Measurements from ENCODE around the gene SLC27A5. TPM values are rescaled to one million over a fixed set of nuclear protein-coding genes. Genes with fewer than 3 reads are reported as not detected.

Gene SLC27A5
- 10 to 100 TPM; 16.8 to 17.1 TPM for total RNA-seq

- CTCF ChIA-PET, result no interaction called here
Observed at GRCh38 chr19:58511353-58512208, at the start of gene SLC27A5. Gene SLC27A5 (minus strand): TSS chr19:58511992. CDS start chr19:58511955, 37 bp downstream.

GRCh38 chr19:58560921-58561320 lies 49.1 kb upstream of the SLC27A5 start:
- no peak overlapping the region for H3K4me3 Mint-ChIP-seq
- H3K4me1 Mint-ChIP-seq, result peaks cover 75% of the 10 kb centered on the region
- peaks cover 25% of the 10 kb centered on the region for H3K36me3 Mint-ChIP-seq (ENCODE audit: low read depth)

More at GRCh38 chr19:58511353-58512208, at the start of gene SLC27A5:
- Mint-ChIP-seq H3K4me3 (no peak within 1 kb of the TSS), H3K4me1 (peaks cover 29% of the 10 kb centered on the region), H3K27me3 (no peaks in the 10 kb centered on the region), H3K9me3 (peaks cover 10% of the 10 kb centered on the region), H3K36me3 (ENCODE audit: low read depth) (peaks cover 20% of the 10 kb centered on the region), H3K27ac (no peak within 1 kb of the TSS)
- POLR2A ChIA-PET, result interaction anchor here (0.5 to 1.5 kb wide), 4 partner anchors 8 to 283 kb away, joined by 3 to 4 read pairs (median 3); partner anchors contain the start of genes TRIM28 and ZBTB45
- no peak for DNase-seq

GRCh38 chr19:58560007-58560887 lies 48.5 kb upstream of the SLC27A5 start:
- no peaks in the 10 kb centered on the region for H3K27me3 Mint-ChIP-seq
- CTCF ChIA-PET, result interaction anchor here (1.5 to 2.6 kb wide), 4 partner anchors 19 to 47 kb away, joined by 3 to 15 read pairs (median 6); partner anchors contain the start of gene ZBTB45
- H3K4me1 Mint-ChIP-seq, result peaks cover 78% of the 10 kb centered on the region
- POLR2A ChIA-PET, result interaction anchor here (3.1 to 8.9 kb wide), 5 partner anchors 12 to 41 kb away, joined by 12 to 89 read pairs (median 46); partner anchors contain the start of genes MZF1, TRIM28 and ZBTB45
- DNase-seq, result no peak
- no peaks in the 10 kb centered on the region for H3K9me3 Mint-ChIP-seq
- peaks cover 31% of the 10 kb centered on the region for H3K36me3 Mint-ChIP-seq (ENCODE audit: low read depth)
- peak overlapping the region; percentile 100 for H3K27ac Mint-ChIP-seq
- H3K4me3 Mint-ChIP-seq, result peak overlapping the region; percentile 98

More at GRCh38 chr19:58560921-58561320, 49.1 kb upstream of the SLC27A5 start:
- CTCF ChIA-PET, result interaction anchor here (1.6 to 2.6 kb wide), 4 partner anchors 15 to 47 kb away, joined by 3 to 10 read pairs (median 8); partner anchors contain the start of gene ZBTB45
- H3K27me3 Mint-ChIP-seq, result no peaks in the 10 kb centered on the region
- no peak for DNase-seq
- no peaks in the 10 kb centered on the region for H3K9me3 Mint-ChIP-seq
- H3K27ac Mint-ChIP-seq, result peak overlapping the region; percentile 100
- POLR2A ChIA-PET, result interaction anchor here (4.1 to 8.9 kb wide), 5 partner anchors 9 to 42 kb away, joined by 31 to 89 read pairs (median 46); partner anchors contain the start of genes CHMP2A, MZF1, TRIM28 and ZBTB45

GRCh38 chr19:58559275-58560006 lies 47.6 kb upstream of the SLC27A5 start:
- peak; percentile 83 for DNase-seq
- H3K36me3 Mint-ChIP-seq (ENCODE audit: low read depth), result peaks cover 37% of the 10 kb centered on the region
- ChIA-PET POLR2A (interaction anchor here (3.1 to 8.9 kb wide), 4 partner anchors 12 to 40 kb away, joined by 12 to 89 read pairs (median 50); partner anchors contain the start of genes MZF1, TRIM28 and ZBTB45), CTCF (interaction anchor here (1.5 to 2.6 kb wide), 2 partner anchors 40 to 45 kb away, joined by 3 to 15 read pairs; partner anchors contain the start of gene ZBTB45)
- peak overlapping the region; percentile 98 for H3K4me3 Mint-ChIP-seq
- H3K27ac Mint-ChIP-seq, result peak overlapping the region; percentile 100
- H3K27me3 Mint-ChIP-seq, result no peaks in the 10 kb centered on the region
- H3K9me3 Mint-ChIP-seq, result no peaks in the 10 kb centered on the region
- H3K4me1 Mint-ChIP-seq, result peaks cover 81% of the 10 kb centered on the region

GRCh38 chr19:58558623-58559274 lies 47.0 kb upstream of the SLC27A5 start:
- H3K4me3 Mint-ChIP-seq, result peak overlapping the region; percentile 98
- H3K27ac Mint-ChIP-seq, result peak overlapping the region; percentile 100
- H3K36me3 Mint-ChIP-seq (ENCODE audit: low read depth), result peaks cover 43% of the 10 kb centered on the region
- ChIA-PET CTCF (interaction anchor here (1.5 to 2.6 kb wide), 2 partner anchors 40 to 45 kb away, joined by 3 to 15 read pairs; partner anchors contain the start of gene ZBTB45), POLR2A (interaction anchor here (0.6 to 8.9 kb wide), 5 partner anchors 13 to 40 kb away, joined by 3 to 89 read pairs (median 46); partner anchors contain the start of genes MZF1, TRIM28 and ZBTB45)
- peaks cover 81% of the 10 kb centered on the region for H3K4me1 Mint-ChIP-seq
- no peaks in the 10 kb centered on the region for H3K27me3 Mint-ChIP-seq
- peak; percentile 100 for DNase-seq
- H3K9me3 Mint-ChIP-seq, result no peaks in the 10 kb centered on the region

- Mint-ChIP-seq H3K27me3 (no peaks in the 10 kb centered on the region), H3K9me3 (no peaks in the 10 kb centered on the region), H3K36me3 (ENCODE audit: low read depth) (peaks cover 47% of the 10 kb centered on the region), H3K4me1 (peaks cover 78% of the 10 kb centered on the region), H3K27ac (peak within 1 kb of the TSS; percentile 100), H3K4me3 (peak within 1 kb of the TSS; percentile 98)
- DNase-seq, result peak; percentile 72
- POLR2A ChIA-PET, result interaction anchor here (0.6 to 8.9 kb wide), 5 partner anchors 12 to 44 kb away, joined by 3 to 89 read pairs (median 12); partner anchors contain the start of genes TRIM28 and ZBTB45
- CTCF ChIA-PET, result interaction anchor here (1.5 to 2.6 kb wide), 2 partner anchors 39 to 44 kb away, joined by 3 to 15 read pairs; partner anchors contain the start of gene ZBTB45
Observed at GRCh38 chr19:58558066-58558622, 46.4 kb upstream of the SLC27A5 start, which contains the start of gene UBE2M. Gene UBE2M (minus strand): TSS chr19:58558611. CDS start chr19:58558381, 230 bp downstream.

GRCh38 chr19:58557221-58558065 lies 45.7 kb upstream of the SLC27A5 start:
- peaks cover 80% of the 10 kb centered on the region for H3K4me1 Mint-ChIP-seq
- H3K36me3 Mint-ChIP-seq (ENCODE audit: low read depth), result peaks cover 53% of the 10 kb centered on the region
- ChIA-PET POLR2A (interaction anchor here (0.9 to 8.9 kb wide), 6 partner anchors 12 to 43 kb away, joined by 3 to 89 read pairs (median 8); partner anchors contain the start of genes MZF1, TRIM28 and ZBTB45), CTCF (no interaction called here)
- H3K9me3 Mint-ChIP-seq, result no peaks in the 10 kb centered on the region
- H3K4me3 Mint-ChIP-seq, result peak overlapping the region; percentile 98
- no peak for DNase-seq
- peak overlapping the region; percentile 96 for H3K27ac Mint-ChIP-seq
- no peaks in the 10 kb centered on the region for H3K27me3 Mint-ChIP-seq

- DNase-seq, result no peak
- peak overlapping the region; percentile 96 for H3K27ac Mint-ChIP-seq
- peaks cover 58% of the 10 kb centered on the region for H3K36me3 Mint-ChIP-seq (ENCODE audit: low read depth)
- no peaks in the 10 kb centered on the region for H3K27me3 Mint-ChIP-seq
- H3K4me1 Mint-ChIP-seq, result peaks cover 75% of the 10 kb centered on the region
- CTCF ChIA-PET, result no interaction called here
- peak overlapping the region; percentile 98 for H3K4me3 Mint-ChIP-seq
- POLR2A ChIA-PET, result interaction anchor here (0.9 to 8.9 kb wide), 4 partner anchors 11 to 38 kb away, joined by 3 to 89 read pairs (median 28); partner anchors contain the start of genes MZF1, TRIM28 and ZBTB45
- H3K9me3 Mint-ChIP-seq, result no peaks in the 10 kb centered on the region
Observed at GRCh38 chr19:58556622-58557220, 44.9 kb upstream of the SLC27A5 start.

GRCh38 chr19:58555920-58556621 lies 44.3 kb upstream of the SLC27A5 start:
- ChIA-PET CTCF (interaction anchor here (0.6 to 3.2 kb wide), 3 partner anchors 25 to 62 kb away, joined by 3 to 39 read pairs (median 7); partner anchors contain the start of gene ZBTB45), POLR2A (interaction anchor here (1.3 to 8.9 kb wide), 6 partner anchors 8 to 42 kb away, joined by 7 to 89 read pairs (median 48); partner anchors contain the start of genes TRIM28 and ZBTB45)
- no peaks in the 10 kb centered on the region for H3K27me3 Mint-ChIP-seq
- H3K9me3 Mint-ChIP-seq, result no peaks in the 10 kb centered on the region
- DNase-seq, result no peak
- peaks cover 63% of the 10 kb centered on the region for H3K36me3 Mint-ChIP-seq (ENCODE audit: low read depth)
- H3K27ac Mint-ChIP-seq, result peak overlapping the region; percentile 96
- peak overlapping the region; percentile 98 for H3K4me3 Mint-ChIP-seq
- H3K4me1 Mint-ChIP-seq, result peaks cover 69% of the 10 kb centered on the region
